Measurements from ENCODE around the gene ATAD3C.
"Not testable (repeated sequence)": the region's sequence is repeated elsewhere in the genome, so short reads cannot be mapped to it uniquely, and the experiment has no call there.

The ATAD3C gene

GRCh38 chr1:1455366-1455884 lies 5.9 kb downstream of the ATAD3C start:
- H2BK15ac ChIP-seq (ENCODE audit: low read depth, poor library complexity, severe bottlenecking): no peak overlapping the region
- no peak overlapping the region for H4K91ac ChIP-seq (ENCODE audit: low read length)
- H2AFZ ChIP-seq (ENCODE audit: low read depth, low read length): no peak overlapping the region
- H3K9ac ChIP-seq (ENCODE audit: low read length): no peak overlapping the region
- no peak overlapping the region for H4K8ac ChIP-seq (ENCODE audit: low read length)
- H3K36me3 ChIP-seq (ENCODE audit: control insufficient read depth in 1 of 2, insufficient read depth in 2 of 2, low read depth in 1 of 2, low read length in 2 of 2): peaks cover 0 to 2% of the 10 kb centered on the region in 2 experiments
- no peak overlapping the region for H3K4me3 ChIP-seq (ENCODE audit: insufficient read depth in 1 of 2, low read depth in 1 of 2, low read length in 2 of 2)
- 93% methylated on average over 26 of the region's 30 CpGs for WGBS
- H3K27me3 ChIP-seq (ENCODE audit: control insufficient read depth in 1 of 2, insufficient read depth in 1 of 2, low read length in 2 of 2): peaks cover 0 to 7% of the 10 kb centered on the region in 2 experiments
- H3K18ac ChIP-seq (ENCODE audit: low read depth in 1 of 2, low read length in 2 of 2): no peak overlapping the region
- no peak overlapping the region for H3K4ac ChIP-seq (ENCODE audit: low read depth in 1 of 2, low read length in 2 of 2)
- H2AK5ac ChIP-seq (ENCODE audit: low read length, severe bottlenecking): no peak overlapping the region
- no peak overlapping the region for H3K4me2 ChIP-seq (ENCODE audit: low read length, poor library complexity, severe bottlenecking)
- H3K14ac ChIP-seq (ENCODE audit: low read length in 2 of 2): no peak overlapping the region
- DNase-seq: no peak
- no peak overlapping the region for H2BK12ac ChIP-seq (ENCODE audit: low read length in 2 of 2)
- no peak overlapping the region for H2BK5ac ChIP-seq (ENCODE audit: low read depth, low read length, poor library complexity, severe bottlenecking)
- H3K79me1 ChIP-seq (replicated peaks; ENCODE audit: low read length, poor library complexity, severe bottlenecking): no peaks in the 10 kb centered on the region
- H3K27ac ChIP-seq (ENCODE audit: low read length, poor library complexity, severe bottlenecking): no peak overlapping the region
- no peak overlapping the region for H3K23ac ChIP-seq (ENCODE audit: low read length in 2 of 2)
- no peak overlapping the region for H2BK120ac ChIP-seq (ENCODE audit: low read depth, low read length)
- H3K4me1 ChIP-seq (ENCODE audit: control insufficient read depth, insufficient read depth, low read depth, low read length): peaks cover 4% of the 10 kb centered on the region
- H3K9me3 ChIP-seq (ENCODE audit: control insufficient read depth, low read length): no peaks in the 10 kb centered on the region

DNA sequence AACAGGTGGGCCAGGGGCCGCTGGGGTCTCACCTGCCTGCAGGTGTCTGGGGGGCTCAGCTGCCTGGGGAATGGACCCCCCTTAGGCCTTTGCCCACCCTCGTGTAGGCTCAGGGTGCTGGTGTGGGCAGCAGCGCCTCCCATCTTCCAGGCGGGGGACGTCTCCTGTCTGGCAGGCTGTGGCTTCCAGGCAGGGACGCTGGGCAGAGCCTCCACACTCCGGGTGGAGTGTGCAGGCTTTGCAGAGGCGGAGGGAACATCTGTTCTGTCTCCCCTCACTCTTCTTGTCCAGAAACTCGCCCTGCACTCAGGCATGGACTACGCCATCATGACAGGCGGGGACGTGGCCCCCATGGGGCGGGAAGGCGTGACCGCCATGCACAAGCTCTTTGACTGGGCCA lies 6.4 kb downstream of the ATAD3C start:
- not testable (repeated sequence) for H3K4me3 ChIP-seq (ENCODE audit: insufficient read depth in 1 of 2, low read depth in 1 of 2, low read length in 2 of 2); H3K23ac ChIP-seq (ENCODE audit: low read length in 2 of 2)

GRCh38 chr1:1456683-1457255 lies 7.3 kb downstream of the ATAD3C start:
- H3K9me3 ChIP-seq (ENCODE audit: control insufficient read depth, low read length); H3K23ac ChIP-seq (ENCODE audit: low read length in 2 of 2); DNase-seq; H3K27me3 ChIP-seq (ENCODE audit: control insufficient read depth in 1 of 2, insufficient read depth in 1 of 2, low read length in 2 of 2); H2BK120ac ChIP-seq (ENCODE audit: low read depth, low read length); H4K8ac ChIP-seq (ENCODE audit: low read length); H2BK12ac ChIP-seq (ENCODE audit: low read length in 2 of 2); H3K36me3 ChIP-seq (ENCODE audit: control insufficient read depth in 1 of 2, insufficient read depth in 2 of 2, low read depth in 1 of 2, low read length in 2 of 2); H3K79me1 ChIP-seq (replicated peaks; ENCODE audit: low read length, poor library complexity, severe bottlenecking); H4K91ac ChIP-seq (ENCODE audit: low read length); H2BK15ac ChIP-seq (ENCODE audit: low read depth, poor library complexity, severe bottlenecking); H3K4me2 ChIP-seq (ENCODE audit: low read length, poor library complexity, severe bottlenecking); H3K27ac ChIP-seq (ENCODE audit: low read length, poor library complexity, severe bottlenecking); H2AK5ac ChIP-seq (ENCODE audit: low read length, severe bottlenecking); H3K14ac ChIP-seq (ENCODE audit: low read length in 2 of 2); H3K9ac ChIP-seq (ENCODE audit: low read length); H2BK5ac ChIP-seq (ENCODE audit: low read depth, low read length, poor library complexity, severe bottlenecking); H3K4me1 ChIP-seq (ENCODE audit: control insufficient read depth, insufficient read depth, low read depth, low read length); H3K18ac ChIP-seq (ENCODE audit: low read depth in 1 of 2, low read length in 2 of 2); H3K4ac ChIP-seq (ENCODE audit: low read depth in 1 of 2, low read length in 2 of 2); H3K4me3 ChIP-seq (ENCODE audit: insufficient read depth in 1 of 2, low read depth in 1 of 2, low read length in 2 of 2); H2AFZ ChIP-seq (ENCODE audit: low read depth, low read length): not testable (repeated sequence)
- 96% methylated on average over 19 of the region's 22 CpGs for WGBS

More for the DNA sequence above, 6.4 kb downstream of the ATAD3C start:
- not testable (repeated sequence) for H3K27me3 ChIP-seq (ENCODE audit: control insufficient read depth in 1 of 2, insufficient read depth in 1 of 2, low read length in 2 of 2); H3K14ac ChIP-seq (ENCODE audit: low read length in 2 of 2); H3K4ac ChIP-seq (ENCODE audit: low read depth in 1 of 2, low read length in 2 of 2); H3K4me2 ChIP-seq (ENCODE audit: low read length, poor library complexity, severe bottlenecking); DNase-seq; H3K9ac ChIP-seq (ENCODE audit: low read length); H4K8ac ChIP-seq (ENCODE audit: low read length); H3K18ac ChIP-seq (ENCODE audit: low read depth in 1 of 2, low read length in 2 of 2); H2BK120ac ChIP-seq (ENCODE audit: low read depth, low read length); H2BK12ac ChIP-seq (ENCODE audit: low read length in 2 of 2); H2AFZ ChIP-seq (ENCODE audit: low read depth, low read length); H3K4me1 ChIP-seq (ENCODE audit: control insufficient read depth, insufficient read depth, low read depth, low read length); H3K9me3 ChIP-seq (ENCODE audit: control insufficient read depth, low read length); H2BK15ac ChIP-seq (ENCODE audit: low read depth, poor library complexity, severe bottlenecking); H2BK5ac ChIP-seq (ENCODE audit: low read depth, low read length, poor library complexity, severe bottlenecking); H2AK5ac ChIP-seq (ENCODE audit: low read length, severe bottlenecking); H3K79me1 ChIP-seq (replicated peaks; ENCODE audit: low read length, poor library complexity, severe bottlenecking); H4K91ac ChIP-seq (ENCODE audit: low read length); H3K27ac ChIP-seq (ENCODE audit: low read length, poor library complexity, severe bottlenecking); H3K36me3 ChIP-seq (ENCODE audit: control insufficient read depth in 1 of 2, insufficient read depth in 2 of 2, low read depth in 1 of 2, low read length in 2 of 2)
- WGBS: no CpG with 5 or more reads among the region's 15 CpGs

DNA sequence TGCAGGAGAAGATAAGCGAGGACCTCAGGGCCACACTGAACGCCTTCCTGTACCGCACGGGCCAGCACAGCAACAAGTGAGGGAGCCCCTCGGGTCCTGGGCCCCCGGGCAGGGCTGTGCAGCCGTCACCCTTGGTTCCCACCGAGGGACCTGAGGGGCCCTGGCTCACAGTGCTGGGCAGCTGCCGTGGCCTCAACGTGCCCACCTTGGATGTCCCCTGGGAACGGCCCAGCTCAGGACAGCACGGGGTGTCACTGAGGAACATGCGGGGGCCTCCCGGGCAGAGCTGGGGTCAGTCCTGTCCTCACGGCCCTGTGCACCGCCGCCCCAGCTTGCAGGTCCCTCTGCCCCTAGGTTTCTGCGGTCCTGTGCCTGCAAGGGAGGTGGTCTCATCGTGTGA lies 9.7 kb downstream of the ATAD3C start:
- not testable (repeated sequence) for H3K4me1 ChIP-seq (ENCODE audit: control insufficient read depth, insufficient read depth, low read depth, low read length); H2BK5ac ChIP-seq (ENCODE audit: low read depth, low read length, poor library complexity, severe bottlenecking); DNase-seq; H2AK5ac ChIP-seq (ENCODE audit: low read length, severe bottlenecking); H2BK120ac ChIP-seq (ENCODE audit: low read depth, low read length); H2BK15ac ChIP-seq (ENCODE audit: low read depth, poor library complexity, severe bottlenecking); H3K36me3 ChIP-seq (ENCODE audit: control insufficient read depth in 1 of 2, insufficient read depth in 2 of 2, low read depth in 1 of 2, low read length in 2 of 2); H3K9ac ChIP-seq (ENCODE audit: low read length); H3K23ac ChIP-seq (ENCODE audit: low read length in 2 of 2); H3K27ac ChIP-seq (ENCODE audit: low read length, poor library complexity, severe bottlenecking); H3K4me2 ChIP-seq (ENCODE audit: low read length, poor library complexity, severe bottlenecking); H3K4ac ChIP-seq (ENCODE audit: low read depth in 1 of 2, low read length in 2 of 2); H3K27me3 ChIP-seq (ENCODE audit: control insufficient read depth in 1 of 2, insufficient read depth in 1 of 2, low read length in 2 of 2); H3K14ac ChIP-seq (ENCODE audit: low read length in 2 of 2); H2BK12ac ChIP-seq (ENCODE audit: low read length in 2 of 2); H3K79me1 ChIP-seq (replicated peaks; ENCODE audit: low read length, poor library complexity, severe bottlenecking); H2AFZ ChIP-seq (ENCODE audit: low read depth, low read length); H4K91ac ChIP-seq (ENCODE audit: low read length); H4K8ac ChIP-seq (ENCODE audit: low read length); H3K18ac ChIP-seq (ENCODE audit: low read depth in 1 of 2, low read length in 2 of 2); H3K9me3 ChIP-seq (ENCODE audit: control insufficient read depth, low read length); H3K4me3 ChIP-seq (ENCODE audit: insufficient read depth in 1 of 2, low read depth in 1 of 2, low read length in 2 of 2)
- 93% methylated on average over 6 of the region's 19 CpGs for WGBS

All from mesenchymal stem cell (in vitro differentiated cells and primary cell).